ENCODE results near the gene KIF26B.
A peak's percentile ranks its signal among the peaks of the same experiment; 100 is the strongest.

The KIF26B gene

DNA sequence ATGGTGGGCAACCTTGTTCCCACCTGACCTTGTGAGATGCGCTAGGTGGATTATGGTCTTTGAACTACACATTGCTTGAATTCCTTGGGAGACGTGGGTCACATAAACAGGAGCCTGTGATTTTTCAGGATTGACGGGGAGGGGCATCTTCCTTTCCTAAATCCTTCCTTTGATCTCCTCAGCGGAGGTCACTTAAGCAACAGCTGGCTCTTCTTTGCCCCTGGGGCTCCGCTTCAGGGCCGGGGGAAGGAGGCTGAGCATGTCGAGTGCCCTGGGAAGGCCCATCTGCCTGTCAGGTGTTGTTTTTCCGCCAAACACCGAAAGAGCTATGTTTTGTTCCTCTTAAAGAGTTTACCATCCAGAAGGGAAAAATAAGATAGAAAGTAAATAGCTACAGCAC is 40.6 kb downstream of the KIF26B start:
- ATAC-seq = no peak
- TF ChIP-seq ISL1 (CRISPR knock-in tag; IDR thresholded peaks at IDR 0.05) (no peak), ZFP3 (CRISPR knock-in tag; IDR thresholded peaks at IDR 0.05) (no peak)

GRCh38 chr1:245197121-245197520 is 42.3 kb downstream of the KIF26B start:
- no peak for ATAC-seq

GRCh38 chr1:245197911-245198379 is 43.2 kb downstream of the KIF26B start:
- no peak for TF ChIP-seq TOX (CRISPR knock-in tag; IDR thresholded peaks at IDR 0.05; ENCODE audit: borderline replicate concordance)
- no peak for TF ChIP-seq ZC3H10 (CRISPR knock-in tag; IDR thresholded peaks at IDR 0.05)
- TF ChIP-seq OSR1 (CRISPR knock-in tag; IDR thresholded peaks at IDR 0.05) = no peak
- no peak for TF ChIP-seq ZFP30 (CRISPR knock-in tag; IDR thresholded peaks at IDR 0.05)
- no peak for TF ChIP-seq ZNF565 (CRISPR knock-in tag; conservative IDR thresholded peaks at IDR 0.05; ENCODE audit: low read depth)
- no peak for TF ChIP-seq ARNTL (CRISPR knock-in tag; IDR thresholded peaks at IDR 0.05; ENCODE audit: borderline replicate concordance, low read depth)
- TF ChIP-seq, protein P1, sequence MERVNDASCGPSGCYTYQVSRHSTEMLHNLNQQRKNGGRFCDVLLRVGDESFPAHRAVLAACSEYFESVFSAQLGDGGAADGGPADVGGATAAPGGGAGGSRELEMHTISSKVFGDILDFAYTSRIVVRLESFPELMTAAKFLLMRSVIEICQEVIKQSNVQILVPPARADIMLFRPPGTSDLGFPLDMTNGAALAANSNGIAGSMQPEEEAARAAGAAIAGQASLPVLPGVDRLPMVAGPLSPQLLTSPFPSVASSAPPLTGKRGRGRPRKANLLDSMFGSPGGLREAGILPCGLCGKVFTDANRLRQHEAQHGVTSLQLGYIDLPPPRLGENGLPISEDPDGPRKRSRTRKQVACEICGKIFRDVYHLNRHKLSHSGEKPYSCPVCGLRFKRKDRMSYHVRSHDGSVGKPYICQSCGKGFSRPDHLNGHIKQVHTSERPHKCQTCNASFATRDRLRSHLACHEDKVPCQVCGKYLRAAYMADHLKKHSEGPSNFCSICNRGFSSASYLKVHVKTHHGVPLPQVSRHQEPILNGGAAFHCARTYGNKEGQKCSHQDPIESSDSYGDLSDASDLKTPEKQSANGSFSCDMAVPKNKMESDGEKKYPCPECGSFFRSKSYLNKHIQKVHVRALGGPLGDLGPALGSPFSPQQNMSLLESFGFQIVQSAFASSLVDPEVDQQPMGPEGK (CRISPR knock-in tag; IDR thresholded peaks at IDR 0.05; ENCODE audit: borderline replicate concordance) = no peak
- TF ChIP-seq ZNF70 (CRISPR knock-in tag; IDR thresholded peaks at IDR 0.05) = no peak
- TF ChIP-seq CSDC2 (CRISPR knock-in tag; IDR thresholded peaks at IDR 0.05) = no peak
- no peak for TF ChIP-seq ZFP3 (CRISPR knock-in tag; IDR thresholded peaks at IDR 0.05)
- no peak for TF ChIP-seq BACH2 (CRISPR knock-in tag; IDR thresholded peaks at IDR 0.05; ENCODE audit: borderline replicate concordance)
- TF ChIP-seq, protein P2, sequence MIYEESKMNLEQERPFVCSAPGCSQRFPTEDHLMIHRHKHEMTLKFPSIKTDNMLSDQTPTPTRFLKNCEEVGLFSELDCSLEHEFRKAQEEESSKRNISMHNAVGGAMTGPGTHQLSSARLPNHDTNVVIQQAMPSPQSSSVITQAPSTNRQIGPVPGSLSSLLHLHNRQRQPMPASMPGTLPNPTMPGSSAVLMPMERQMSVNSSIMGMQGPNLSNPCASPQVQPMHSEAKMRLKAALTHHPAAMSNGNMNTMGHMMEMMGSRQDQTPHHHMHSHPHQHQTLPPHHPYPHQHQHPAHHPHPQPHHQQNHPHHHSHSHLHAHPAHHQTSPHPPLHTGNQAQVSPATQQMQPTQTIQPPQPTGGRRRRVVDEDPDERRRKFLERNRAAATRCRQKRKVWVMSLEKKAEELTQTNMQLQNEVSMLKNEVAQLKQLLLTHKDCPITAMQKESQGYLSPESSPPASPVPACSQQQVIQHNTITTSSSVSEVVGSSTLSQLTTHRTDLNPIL (CRISPR knock-in tag; IDR thresholded peaks at IDR 0.05; ENCODE audit: low read depth) = no peak
- TF ChIP-seq SNAI2 (CRISPR knock-in tag; IDR thresholded peaks at IDR 0.05) = no peak
- TF ChIP-seq, protein P3, sequence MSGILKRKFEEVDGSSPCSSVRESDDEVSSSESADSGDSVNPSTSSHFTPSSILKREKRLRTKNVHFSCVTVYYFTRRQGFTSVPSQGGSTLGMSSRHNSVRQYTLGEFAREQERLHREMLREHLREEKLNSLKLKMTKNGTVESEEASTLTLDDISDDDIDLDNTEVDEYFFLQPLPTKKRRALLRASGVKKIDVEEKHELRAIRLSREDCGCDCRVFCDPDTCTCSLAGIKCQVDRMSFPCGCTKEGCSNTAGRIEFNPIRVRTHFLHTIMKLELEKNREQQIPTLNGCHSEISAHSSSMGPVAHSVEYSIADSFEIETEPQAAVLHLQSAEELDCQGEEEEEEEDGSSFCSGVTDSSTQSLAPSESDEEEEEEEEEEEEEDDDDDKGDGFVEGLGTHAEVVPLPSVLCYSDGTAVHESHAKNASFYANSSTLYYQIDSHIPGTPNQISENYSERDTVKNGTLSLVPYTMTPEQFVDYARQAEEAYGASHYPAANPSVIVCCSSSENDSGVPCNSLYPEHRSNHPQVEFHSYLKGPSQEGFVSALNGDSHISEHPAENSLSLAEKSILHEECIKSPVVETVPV (CRISPR knock-in tag; IDR thresholded peaks at IDR 0.05) = no peak
- TF ChIP-seq ESRRG (CRISPR knock-in tag; IDR thresholded peaks at IDR 0.05) = no peak
- TF ChIP-seq, protein P4, sequence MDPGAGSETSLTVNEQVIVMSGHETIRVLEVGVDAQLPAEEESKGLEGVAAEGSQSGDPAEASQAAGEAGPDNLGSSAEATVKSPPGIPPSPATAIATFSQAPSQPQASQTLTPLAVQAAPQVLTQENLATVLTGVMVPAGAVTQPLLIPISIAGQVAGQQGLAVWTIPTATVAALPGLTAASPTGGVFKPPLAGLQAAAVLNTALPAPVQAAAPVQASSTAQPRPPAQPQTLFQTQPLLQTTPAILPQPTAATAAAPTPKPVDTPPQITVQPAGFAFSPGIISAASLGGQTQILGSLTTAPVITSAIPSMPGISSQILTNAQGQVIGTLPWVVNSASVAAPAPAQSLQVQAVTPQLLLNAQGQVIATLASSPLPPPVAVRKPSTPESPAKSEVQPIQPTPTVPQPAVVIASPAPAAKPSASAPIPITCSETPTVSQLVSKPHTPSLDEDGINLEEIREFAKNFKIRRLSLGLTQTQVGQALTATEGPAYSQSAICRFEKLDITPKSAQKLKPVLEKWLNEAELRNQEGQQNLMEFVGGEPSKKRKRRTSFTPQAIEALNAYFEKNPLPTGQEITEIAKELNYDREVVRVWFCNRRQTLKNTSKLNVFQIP (CRISPR knock-in tag; IDR thresholded peaks at IDR 0.05; ENCODE audit: borderline replicate concordance, low read depth) = no peak
- peak; percentile 73 for ATAC-seq

More at GRCh38 chr1:245197121-245197520, 42.3 kb downstream of the KIF26B start:
- TF ChIP-seq, protein P1 (CRISPR knock-in tag; IDR thresholded peaks at IDR 0.05; ENCODE audit: borderline replicate concordance) = no peak
- TF ChIP-seq GLIS3 (CRISPR knock-in tag; IDR thresholded peaks at IDR 0.05) (no peak), ZC3H10 (CRISPR knock-in tag; IDR thresholded peaks at IDR 0.05) (no peak), BACH2 (CRISPR knock-in tag; IDR thresholded peaks at IDR 0.05; ENCODE audit: borderline replicate concordance) (no peak), ZNF565 (CRISPR knock-in tag; conservative IDR thresholded peaks at IDR 0.05; ENCODE audit: low read depth) (no peak), ZNF8 (CRISPR knock-in tag; IDR thresholded peaks at IDR 0.05) (no peak), OSR1 (CRISPR knock-in tag; IDR thresholded peaks at IDR 0.05) (no peak)
- TF ChIP-seq, protein P3 (CRISPR knock-in tag; IDR thresholded peaks at IDR 0.05) = no peak

Measured in SK-N-SH treated with all-trans-retinoic acid at 6 μM for 48 hours (cell line).